22Rv1 (cell line): ENCODE measurements around the gene TWSG1.

ENCODE experiments used
- CTCF ChIP-seq: fragments of 450-650 bp; IDR thresholded peaks from 2 replicates; pipeline ENCODE4 v1.5.1; 2017; ENCODE audit warnings: mild to moderate bottlenecking
- ZFX ChIP-seq: fragments of 450-650 bp; IDR thresholded peaks from 2 replicates; pipeline ENCODE4 v1.6.1; 2017; ENCODE audit warnings: antibody characterized with exemption, borderline replicate concordance

- no peak for TF ChIP-seq CTCF
- no peak for TF ChIP-seq ZFX
These were observed 100.5 kb downstream of the TWSG1 start for GRCh38 chr18:9435041-9435440.
